H1 (cell line): ENCODE measurements around the gene CD47. TPM values are rescaled to one million over a fixed set of nuclear protein-coding genes. Genes with fewer than 3 reads are reported as not detected.

Source experiments
- CTCF ChIA-PET: fragments of 300-600 bp; sonication (Branson Sonifier 250); formaldehyde crosslinking; loops from one replicate; lab custom pipeline; 2021; ENCODE audit not compliant: partially characterized antibody; lab: Charles Lee
- POLR2A ChIA-PET: fragments of 300-600 bp; sonication (Branson Sonifier 250); formaldehyde crosslinking; loops from one replicate; lab custom pipeline; 2021; ENCODE audit warnings: inconsistent platforms; ENCODE audit not compliant: partially characterized antibody; lab: Charles Lee
- DNase-seq, 2 experiments: peaks; one replicate each; pipeline versions ENCODE4 v3.0.0 to v3.0.0-alpha.2; 2010 to 2022; ENCODE audit warnings: low spot score in 2 of 2, low read depth in 1 of 2, mixed read lengths in 1 of 2
- FAIRE-seq: peaks from 2 replicates; lab custom pipeline; 2011; peaks lifted over from hg19 to GRCh38; lab: Jason Lieb, UNC
- H2AFZ ChIP-seq: 2 replicates; pipeline ENCODE4 v1.8.1; 2012; ENCODE audit warnings: low read length, inconsistent platforms
- H2AK5ac ChIP-seq: 2 replicates; pipeline ENCODE4 v1.6.1; 2013; ENCODE audit warnings: low read depth, low read length
- H2BK120ac ChIP-seq: replicated peaks from 2 replicates; pipeline ENCODE3; 2013; ENCODE audit warnings: low read depth, low read length, inconsistent platforms
- H2BK12ac ChIP-seq: 2 replicates; pipeline ENCODE4 v1.6.1; 2013; ENCODE audit warnings: low read depth, low read length
- H2BK15ac ChIP-seq: 2 replicates; pipeline ENCODE4 v1.6.1; 2013; ENCODE audit warnings: low read length
- H2BK20ac ChIP-seq: 2 replicates; pipeline ENCODE4 v1.6.1; 2013; ENCODE audit warnings: low read length
- H2BK5ac ChIP-seq: 2 replicates; pipeline ENCODE4 v1.6.1; 2013; ENCODE audit warnings: low read depth, low read length
- H3K14ac ChIP-seq: 2 replicates; pipeline ENCODE4 v1.6.1; 2013; ENCODE audit warnings: inconsistent platforms; ENCODE audit not compliant: insufficient read length
- H3K18ac ChIP-seq: 2 replicates; pipeline ENCODE4 v1.6.1; 2013; ENCODE audit warnings: low read length; ENCODE audit errors: extremely low read depth
- H3K23ac ChIP-seq: 2 replicates; pipeline ENCODE4 v1.6.1; 2013; ENCODE audit warnings: inconsistent platforms; ENCODE audit not compliant: insufficient read length
- H3K23me2 ChIP-seq: 2 replicates; pipeline ENCODE4 v1.6.1; 2013; ENCODE audit warnings: low read depth, low read length
- H3K27ac ChIP-seq: 2 replicates; pipeline ENCODE4 v1.6.1; 2011; ENCODE audit warnings: low read depth, low read length, inconsistent platforms
- H3K27me3 ChIP-seq, 4 experiments: replicated peaks in 1 of 4; 1 replicate in 1 of 4; 2 replicates in 3 of 4; pipeline versions ENCODE4 v1.6.1 to v1.8.1; 2011 to 2013; ENCODE audit warnings: low read length in 3 of 4, mild to moderate bottlenecking in 3 of 4, inconsistent platforms in 2 of 4, mixed read lengths in 2 of 4, moderate library complexity in 1 of 4; ENCODE audit not compliant: control insufficient read depth in 3 of 4, insufficient read depth in 3 of 4; ENCODE audit errors: extremely low read depth in 1 of 4
- H3K36me3 ChIP-seq, 4 experiments: 2 replicates each; pipeline versions ENCODE4 v1.6.1 to v1.8.1; 2011 to 2013; ENCODE audit warnings: mild to moderate bottlenecking in 4 of 4, low read length in 3 of 4, moderate library complexity in 2 of 4, control low read depth in 1 of 4, inconsistent platforms in 1 of 4; ENCODE audit not compliant: insufficient read depth in 4 of 4, control insufficient read depth in 2 of 4
- H3K4ac ChIP-seq: replicated peaks from 2 replicates; pipeline ENCODE3; 2013; ENCODE audit warnings: low read length, low read depth, mixed read lengths, inconsistent platforms; ENCODE audit not compliant: insufficient read length
- H3K4me1 ChIP-seq, 4 experiments: replicated peaks in 1 of 4; 1 replicate in 1 of 4; 2 replicates in 3 of 4; pipeline versions ENCODE4 v1.6.1 to v1.8.1; 2011 to 2013; ENCODE audit warnings: low read length in 3 of 4, inconsistent platforms in 2 of 4, mixed read lengths in 1 of 4; ENCODE audit not compliant: insufficient read depth in 4 of 4, control insufficient read depth in 3 of 4
- H3K4me2 ChIP-seq, 2 experiments: 2 replicates each; pipeline versions ENCODE4 v1.6.1 to v1.8.1; 2011 to 2013; ENCODE audit warnings: low read depth in 2 of 2, low read length in 2 of 2, control low read depth in 1 of 2, inconsistent platforms in 1 of 2, mild to moderate bottlenecking in 1 of 2; ENCODE audit not compliant: insufficient read depth in 1 of 2
- H3K4me3 ChIP-seq, 4 experiments: fragments of 200-600, 300-600 bp in 1 of 4; sonication (generic), shearing (Covaris generic), sonication (Bioruptor Twin) in 1 of 4; 2 replicates each; pipeline versions ENCODE4 v1.5.1 to v1.8.1; 2011 to 2016; ENCODE audit warnings: low read length in 4 of 4, low read depth in 3 of 4, control low read depth in 2 of 4, inconsistent platforms in 2 of 4, mild to moderate bottlenecking in 2 of 4, mixed read lengths in 1 of 4, moderate library complexity in 1 of 4; ENCODE audit not compliant: insufficient read depth in 2 of 4; ENCODE audit errors: extremely low read depth in 1 of 4
- H3K56ac ChIP-seq: replicated peaks from 2 replicates; pipeline ENCODE3; 2013; ENCODE audit warnings: low read depth, mild to moderate bottlenecking, mixed read lengths, low read length, inconsistent platforms; ENCODE audit not compliant: insufficient read length
- H3K79me1 ChIP-seq: 2 replicates; pipeline ENCODE4 v1.6.1; 2013; ENCODE audit warnings: low read depth, low read length, control low read depth
- H3K79me2 ChIP-seq, 2 experiments: 2 replicates each; pipeline versions ENCODE4 v1.6.1 to v1.8.1; 2012 to 2013; ENCODE audit warnings: low read length in 2 of 2, mild to moderate bottlenecking in 2 of 2, inconsistent platforms in 1 of 2; ENCODE audit not compliant: insufficient read depth in 2 of 2, control insufficient read depth in 1 of 2
- H3K9ac ChIP-seq, 4 experiments: replicated peaks in 1 of 4; 1 replicate in 1 of 4; 2 replicates in 3 of 4; pipeline versions ENCODE4 v1.6.1 to v1.8.1; 2011 to 2013; ENCODE audit warnings: low read depth in 3 of 4, low read length in 3 of 4, control low read depth in 2 of 4, mild to moderate bottlenecking in 2 of 4, moderate library complexity in 2 of 4, inconsistent platforms in 1 of 4; ENCODE audit errors: extremely low read depth in 1 of 4
- H3K9me3 ChIP-seq, 2 experiments: 2 replicates each; pipeline versions ENCODE4 v1.6.1 to v1.8.1; 2012 to 2013; ENCODE audit warnings: mild to moderate bottlenecking in 2 of 2, moderate library complexity in 2 of 2, control low read depth in 1 of 2, inconsistent platforms in 1 of 2, low read depth in 1 of 2, low read length in 1 of 2, mixed read lengths in 1 of 2; ENCODE audit not compliant: insufficient read depth in 2 of 2
- H4K20me1 ChIP-seq, 2 experiments: replicated peaks in 1 of 2; 2 replicates each; pipeline versions ENCODE3 to v1.8.1; 2011 to 2013; ENCODE audit warnings: inconsistent platforms in 2 of 2, low read length in 2 of 2, mild to moderate bottlenecking in 1 of 2; ENCODE audit not compliant: insufficient read depth in 2 of 2, control insufficient read depth in 1 of 2
- H4K5ac ChIP-seq: 2 replicates; pipeline ENCODE4 v1.6.1; 2013; ENCODE audit warnings: low read length, low read depth, mixed read lengths, inconsistent platforms; ENCODE audit not compliant: insufficient read length
- H4K8ac ChIP-seq: 2 replicates; pipeline ENCODE4 v1.8.0; 2013; ENCODE audit warnings: mild to moderate bottlenecking, moderate library complexity, low read length, inconsistent platforms; ENCODE audit not compliant: insufficient read depth; ENCODE audit errors: extremely low read depth
- H4K91ac ChIP-seq: replicated peaks from 2 replicates; pipeline ENCODE3; 2013; ENCODE audit warnings: low read length, mixed read lengths, inconsistent platforms; ENCODE audit not compliant: insufficient read length
- CEBPB ChIP-seq: IDR thresholded peaks from 2 replicates; pipeline ENCODE4 v1.6.1; 2012; ENCODE audit warnings: low read depth, low read length
- GTF2F1 ChIP-seq: IDR thresholded peaks from 2 replicates; pipeline ENCODE4 v1.6.1; 2012; ENCODE audit warnings: low read depth, low read length, improper control_type of control experiment, borderline replicate concordance
- NRF1 ChIP-seq: IDR thresholded peaks from 2 replicates; pipeline ENCODE4 v1.6.1; 2011; ENCODE audit warnings: mild to moderate bottlenecking, low read depth, low read length, improper control_type of control experiment
- RAD21 ChIP-seq, 2 experiments: IDR thresholded peaks in 1 of 2; conservative IDR thresholded peaks in 1 of 2; 2 replicates each; pipeline ENCODE4 v1.6.1; 2011; ENCODE audit warnings: low read depth in 2 of 2, low read length in 2 of 2, improper control_type of control experiment in 1 of 2, inconsistent platforms in 1 of 2, mild to moderate bottlenecking in 1 of 2, moderate library complexity in 1 of 2
- SAP30 ChIP-seq: fragments of 300-600 bp; sonication (generic); IDR thresholded peaks from 2 replicates; pipeline ENCODE4 v1.7.1; 2012; ENCODE audit warnings: low read length, moderate library complexity, mild to moderate bottlenecking, inconsistent platforms; ENCODE audit not compliant: insufficient read depth, insufficient replicate concordance
- TAF1 ChIP-seq: IDR thresholded peaks from 2 replicates; pipeline ENCODE4 v1.6.1; 2011; ENCODE audit warnings: mild to moderate bottlenecking, low read depth, low read length
- TBP ChIP-seq: IDR thresholded peaks from 2 replicates; pipeline ENCODE4 v1.6.1; 2011; ENCODE audit warnings: low read depth, low read length, improper control_type of control experiment
- WGBS, 2 experiments: shearing (Covaris generic) in 1 of 2; methylation state at CpG; one replicate each; pipeline versions ENCODE4 v1.1.6 to v1.1.7; 2013 to 2015; ENCODE audit warnings: low lambda C conversion rate in 2 of 2, mixed read lengths in 2 of 2, inconsistent platforms in 1 of 2, low coverage in 1 of 2, missing lambda C conversion rate in 1 of 2; ENCODE audit not compliant: insufficient replicate concordance in 2 of 2, insufficient coverage in 1 of 2, insufficient read length in 1 of 2; ENCODE audit errors: extremely low coverage in 1 of 2, missing lambda C conversion rate in 1 of 2; 5-methylcytosine and 5-hydroxymethylcytosine counted together
- polyA plus RNA-seq, 7 experiments: library from polyadenylated mRNA; depleted of rRNA in 3 of 7; stranded (reverse) in 5 of 7; unstranded in 2 of 7; fragments of >200 nt in 5 of 7; fragments of 200-250 nt in 2 of 7; gene quantifications; 1 replicate in 5 of 7; 2 replicates in 1 of 7; 4 replicates in 1 of 7; pipeline versions ENCODE4 v1.2.1 to v1.2.3, GENCODE V29; 2011 to 2013; ENCODE audit warnings: missing spikeins in 2 of 7, mixed read lengths in 2 of 7
- total RNA-seq: library from RNA; stranded (reverse); fragmentation: NEBNext Ultra II Directional; extraction: Animal tissue kit (Norgen Biotek cat#: 25700); gene quantifications from 2 replicates; pipeline ENCODE4 v1.2.1, GENCODE V29; 2021
- TF ChIP-seq, protein P1 (sequence below): IDR thresholded peaks from 2 replicates; pipeline ENCODE4 v1.6.1; 2012; ENCODE audit warnings: inconsistent platforms

Gene CD47
- total and polyA plus RNA-seq, 2 of the 8 experiments (the other 6 are each of a cell fraction or from before 2014, with no cell fraction given): 14.4 to 19.3 TPM

DNA sequence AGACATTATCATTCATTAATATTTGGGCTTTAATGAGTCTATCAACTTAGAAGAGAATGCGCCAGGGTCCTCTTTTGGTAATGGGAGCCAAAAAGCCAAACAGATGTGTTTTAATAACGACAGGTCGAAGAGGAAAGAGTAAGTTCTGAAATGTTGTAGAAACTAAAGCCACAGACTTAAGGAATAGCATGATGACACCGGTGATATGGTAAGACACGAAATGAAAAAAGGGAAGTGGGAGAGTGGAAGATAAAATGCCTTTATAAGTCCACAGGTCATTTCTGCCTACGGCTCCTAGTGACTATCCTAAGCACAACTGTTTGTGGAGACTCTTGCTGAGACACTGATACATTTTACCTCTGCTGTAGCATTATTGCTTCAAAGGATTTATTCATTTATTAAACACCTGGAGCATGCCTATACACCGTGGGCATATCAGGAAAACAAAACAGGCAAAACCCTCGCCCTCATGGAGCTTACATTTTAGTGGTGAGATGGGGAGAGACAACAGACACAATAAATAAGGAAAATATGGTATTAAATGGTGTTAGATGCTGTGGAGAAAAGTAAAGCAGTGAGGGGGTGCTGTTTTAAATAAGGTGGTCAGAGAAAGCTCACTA is 11.7 kb upstream of the CD47 start:
- H3K9ac ChIP-seq: no peak overlapping the region
- DNase-seq (no peak), FAIRE-seq (no peak)
- no peak overlapping the region for H2BK20ac ChIP-seq
- CTCF ChIA-PET: interaction anchor here (0.6 kb wide), 1 partner anchor 375 kb away, joined by 3 read pairs; no protein-coding TSS in a partner anchor
- no peak overlapping the region for H2BK12ac ChIP-seq
- no peak overlapping the region for H3K56ac ChIP-seq
- no peak overlapping the region for H3K23ac ChIP-seq
- no peak overlapping the region for H3K14ac ChIP-seq
- H3K27ac ChIP-seq: no peak overlapping the region
- H4K91ac ChIP-seq: no peak overlapping the region
- TF ChIP-seq SAP30 (no peak), TBP (no peak), RAD21 (IDR thresholded peaks at IDR 0.05 in 1 of 2, conservative IDR thresholded peaks at IDR 0.05 in 1 of 2; ENCODE audit: low read depth in 2 of 2, low read length in 2 of 2) (no peak), CEBPB (no peak), GTF2F1 (no peak), NRF1 (no peak), TAF1 (no peak)
- TF ChIP-seq, protein P1, sequence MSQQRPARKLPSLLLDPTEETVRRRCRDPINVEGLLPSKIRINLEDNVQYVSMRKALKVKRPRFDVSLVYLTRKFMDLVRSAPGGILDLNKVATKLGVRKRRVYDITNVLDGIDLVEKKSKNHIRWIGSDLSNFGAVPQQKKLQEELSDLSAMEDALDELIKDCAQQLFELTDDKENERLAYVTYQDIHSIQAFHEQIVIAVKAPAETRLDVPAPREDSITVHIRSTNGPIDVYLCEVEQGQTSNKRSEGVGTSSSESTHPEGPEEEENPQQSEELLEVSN: no peak
- POLR2A ChIA-PET: no interaction called here
- H4K20me1 ChIP-seq: peaks cover 0 to 2% of the 10 kb centered on the region in 2 experiments
- WGBS, 2 experiments: 84% methylated on average over 8 of the region's 8 CpGs; no CpG with 5 or more reads in 1 of the 2 experiments
- H3K23me2 ChIP-seq: no peaks in the 10 kb centered on the region
- H3K4ac ChIP-seq: no peak overlapping the region
- no peak overlapping the region for H2BK5ac ChIP-seq
- H3K36me3 ChIP-seq: no peaks in the 10 kb centered on the region
- H3K27me3 ChIP-seq: no peaks in the 10 kb centered on the region
- no peaks in the 10 kb centered on the region for H3K79me1 ChIP-seq
- H2BK120ac ChIP-seq: no peak overlapping the region
- H2AFZ ChIP-seq: no peak overlapping the region
- H3K4me3 ChIP-seq: no peak overlapping the region
- no peak overlapping the region for H4K5ac ChIP-seq
- H3K18ac ChIP-seq: no peak overlapping the region
- no peak overlapping the region for H2AK5ac ChIP-seq
- H3K4me1 ChIP-seq: peaks cover 0 to 2% (median 0%) of the 10 kb centered on the region in 4 experiments; a peak in 1 of 7 replicates
- no peaks in the 10 kb centered on the region for H3K9me3 ChIP-seq
- H2BK15ac ChIP-seq: no peak overlapping the region
- no peak overlapping the region for H3K4me2 ChIP-seq
- no peak overlapping the region for H4K8ac ChIP-seq
- no peaks in the 10 kb centered on the region for H3K79me2 ChIP-seq
